H9 (cell line): ENCODE results near the gene CYSLTR2. TPM values are rescaled to one million over a fixed set of nuclear protein-coding genes. Genes with fewer than 3 reads are reported as not detected.

Experiments
- DNase-seq: peaks from one replicate; pipeline ENCODE4 v3.0.0-alpha.2; 2017
- H2AFZ ChIP-seq: one replicate; pipeline ENCODE4 v1.6.1; 2013; ENCODE audit warnings: mild to moderate bottlenecking, low read length, control low read depth, moderate library complexity
- H2AK5ac ChIP-seq: 2 replicates; pipeline ENCODE4 v1.6.1; 2013; ENCODE audit warnings: low read length, control low read depth, mixed read lengths; ENCODE audit not compliant: insufficient read length
- H2BK120ac ChIP-seq: one replicate; pipeline ENCODE4 v1.6.1; 2013; ENCODE audit warnings: low read depth, mild to moderate bottlenecking, low read length, control low read depth, inconsistent platforms; ENCODE audit not compliant: poor library complexity, severe bottlenecking
- H2BK12ac ChIP-seq: 2 replicates; pipeline ENCODE4 v1.6.1; 2013; ENCODE audit warnings: low read length, control low read depth, mixed read lengths, low read depth; ENCODE audit not compliant: insufficient read length
- H2BK15ac ChIP-seq: 2 replicates; pipeline ENCODE4 v1.6.1; 2013; ENCODE audit warnings: low read depth, low read length, control low read depth
- H2BK20ac ChIP-seq: one replicate; pipeline ENCODE4 v1.6.1; 2013; ENCODE audit warnings: low read depth, mild to moderate bottlenecking, low read length, control low read depth, inconsistent platforms; ENCODE audit not compliant: poor library complexity, severe bottlenecking
- H2BK5ac ChIP-seq: 2 replicates; pipeline ENCODE4 v1.6.1; 2013; ENCODE audit warnings: low read length, control low read depth, mixed read lengths; ENCODE audit not compliant: insufficient read length
- H3K14ac ChIP-seq: 2 replicates; pipeline ENCODE4 v1.6.1; 2013; ENCODE audit warnings: low read length, control low read depth; ENCODE audit not compliant: insufficient read depth
- H3K18ac ChIP-seq: 2 replicates; pipeline ENCODE4 v1.6.1; 2013; ENCODE audit warnings: low read depth, mild to moderate bottlenecking, mixed read lengths, low read length, control low read depth; ENCODE audit not compliant: insufficient read length
- H3K23ac ChIP-seq: 2 replicates; pipeline ENCODE4 v1.6.1; 2013; ENCODE audit warnings: low read length, control low read depth, mixed read lengths, low read depth; ENCODE audit not compliant: insufficient read length
- H3K23me2 ChIP-seq: 2 replicates; pipeline ENCODE4 v1.6.1; 2013; ENCODE audit warnings: low read depth, mild to moderate bottlenecking, mixed read lengths, low read length, control low read depth; ENCODE audit not compliant: insufficient read length, poor library complexity, severe bottlenecking
- H3K27ac ChIP-seq: 2 replicates; pipeline ENCODE4 v1.5.1; 2013; ENCODE audit warnings: low read length, control low read depth, mixed read lengths, low read depth; ENCODE audit not compliant: insufficient read length
- H3K27me3 ChIP-seq: 2 replicates; pipeline ENCODE4 v1.6.1; 2013; ENCODE audit warnings: low read length, control low read depth, inconsistent platforms; ENCODE audit not compliant: insufficient read depth
- H3K4ac ChIP-seq: 2 replicates; pipeline ENCODE4 v1.6.1; 2013; ENCODE audit warnings: low read depth, mild to moderate bottlenecking, control low read depth, inconsistent platforms, low read length, moderate library complexity
- H3K4me1 ChIP-seq: 2 replicates; pipeline ENCODE4 v1.6.1; 2013; ENCODE audit warnings: low read length, control low read depth, inconsistent platforms; ENCODE audit not compliant: insufficient read depth
- H3K4me2 ChIP-seq: 2 replicates; pipeline ENCODE4 v1.6.1; 2013; ENCODE audit warnings: low read length, control low read depth, mixed read lengths; ENCODE audit not compliant: insufficient read length, insufficient read depth
- H3K56ac ChIP-seq: 2 replicates; pipeline ENCODE4 v1.6.1; 2013; ENCODE audit warnings: low read depth, mild to moderate bottlenecking, mixed read lengths, low read length, control low read depth; ENCODE audit not compliant: insufficient read length
- H3K79me1 ChIP-seq: 2 replicates; pipeline ENCODE4 v1.6.1; 2013; ENCODE audit warnings: low read depth, mild to moderate bottlenecking, moderate library complexity, low read length, control low read depth, inconsistent platforms; ENCODE audit not compliant: insufficient read depth, poor library complexity, severe bottlenecking
- H3K79me2 ChIP-seq: 2 replicates; pipeline ENCODE4 v1.6.1; 2013; ENCODE audit warnings: low read length, control low read depth, inconsistent platforms; ENCODE audit not compliant: insufficient read depth
- H3K9ac ChIP-seq: 2 replicates; pipeline ENCODE4 v1.6.1; 2013; ENCODE audit warnings: low read length, control low read depth, mixed read lengths; ENCODE audit not compliant: insufficient read length; ENCODE audit errors: extremely low read depth
- H3K9me3 ChIP-seq: one replicate; pipeline ENCODE4 v1.6.1; 2013; ENCODE audit warnings: low read depth, low read length, inconsistent platforms; ENCODE audit not compliant: control insufficient read depth
- H3T11ph ChIP-seq: one replicate; pipeline ENCODE4 v1.6.1; 2013; ENCODE audit warnings: mild to moderate bottlenecking, low read length, control low read depth, inconsistent platforms
- H4K20me1 ChIP-seq: one replicate; pipeline ENCODE4 v1.6.1; 2013; ENCODE audit not compliant: control insufficient read depth, insufficient read length, insufficient read depth
- H4K5ac ChIP-seq: 2 replicates; pipeline ENCODE4 v1.6.1; 2013; ENCODE audit warnings: low read depth, mild to moderate bottlenecking, mixed read lengths, low read length, control low read depth; ENCODE audit not compliant: insufficient read length
- H4K8ac ChIP-seq: replicated peaks from 2 replicates; pipeline ENCODE4 v1.6.1; 2013; ENCODE audit warnings: low read length, control low read depth, mixed read lengths, low read depth; ENCODE audit not compliant: insufficient read length
- H4K91ac ChIP-seq: 2 replicates; pipeline ENCODE4 v1.6.1; 2013; ENCODE audit warnings: low read depth, mild to moderate bottlenecking, moderate library complexity, mixed read lengths, low read length, control low read depth; ENCODE audit not compliant: insufficient read length
- H3K27ac Mint-ChIP-seq, 3 experiments: 2 replicates in 2 of 3; 3 replicates in 1 of 3; pipeline ENCODE4 v1.8.0; 2020 to 2021; ENCODE audit warnings: mixed read lengths in 3 of 3, mild to moderate bottlenecking in 1 of 3, moderate library complexity in 1 of 3
- H3K27me3 Mint-ChIP-seq: 2 replicates; pipeline ENCODE4 v1.8.0; 2021; ENCODE audit warnings: low read depth, mild to moderate bottlenecking, moderate library complexity, mixed read lengths
- H3K36me3 Mint-ChIP-seq, 3 experiments: 2 replicates in 2 of 3; 3 replicates in 1 of 3; pipeline ENCODE4 v1.8.0; 2020 to 2021; ENCODE audit warnings: low read depth in 3 of 3, mixed read lengths in 3 of 3; ENCODE audit not compliant: insufficient read depth in 1 of 3
- H3K4me1 Mint-ChIP-seq, 2 experiments: 2 replicates each; pipeline ENCODE4 v1.8.0; 2020; ENCODE audit warnings: mixed read lengths in 2 of 2
- H3K4me3 Mint-ChIP-seq, 2 experiments: 2 replicates in 1 of 2; 3 replicates in 1 of 2; pipeline ENCODE4 v1.8.0; 2020 to 2021; ENCODE audit warnings: mild to moderate bottlenecking in 2 of 2, mixed read lengths in 2 of 2, moderate library complexity in 1 of 2
- H3K9me3 Mint-ChIP-seq, 2 experiments: 2 replicates in 1 of 2; 3 replicates in 1 of 2; pipeline ENCODE4 v1.8.0; 2020; ENCODE audit warnings: mild to moderate bottlenecking in 2 of 2, mixed read lengths in 2 of 2, moderate library complexity in 1 of 2
- CTCF ChIP-seq: fragments of 200-600 bp; sonication (generic); conservative IDR thresholded peaks from 3 replicates; pipeline ENCODE4 v1.8.0; 2021; ENCODE audit warnings: antibody characterized with exemption, mild to moderate bottlenecking
- WGBS: extraction: QIAGEN DNeasy Blood & Tissue Kit; methylation state at CpG from one replicate; pipeline ENCODE4 v1.1.7; 2013; ENCODE audit warnings: missing lambda C conversion rate, low lambda C conversion rate, mixed read lengths; ENCODE audit not compliant: insufficient read length; ENCODE audit errors: extremely low coverage; 5-methylcytosine and 5-hydroxymethylcytosine counted together
- total RNA-seq: library from RNA; stranded (reverse); gene quantifications from 2 replicates; pipeline ENCODE4 v1.2.1, GENCODE V29; 2021

CYSLTR2 gene
- total RNA-seq, 1 experiment from 2014 or later, result not detected

- H3K9me3 ChIP-seq, result no peaks in the 10 kb centered on the region
- DNase-seq, result no peak
- H3K56ac ChIP-seq, result no peak overlapping the region
- Mint-ChIP-seq H3K4me1 (no peaks in the 10 kb centered on the region), H3K36me3 (no peaks in the 10 kb centered on the region), H3K27me3 (no peaks in the 10 kb centered on the region), H3K4me3 (no peak overlapping the region), H3K27ac (no peak overlapping the region), H3K9me3 (no peaks in the 10 kb centered on the region)
- H2BK15ac ChIP-seq, result no peak overlapping the region
- no peak overlapping the region for H2BK120ac ChIP-seq
- H3T11ph ChIP-seq, result no peak overlapping the region
- H3K4me2 ChIP-seq, result no peak overlapping the region
- H2BK12ac ChIP-seq, result no peak overlapping the region
- H4K5ac ChIP-seq, result no peak overlapping the region
- no peaks in the 10 kb centered on the region for H3K4me1 ChIP-seq
- H3K14ac ChIP-seq, result no peak overlapping the region
- H4K20me1 ChIP-seq, result no peaks in the 10 kb centered on the region
- no peak overlapping the region for H2AK5ac ChIP-seq
- H3K23me2 ChIP-seq, result no peaks in the 10 kb centered on the region
- no peak overlapping the region for H4K8ac ChIP-seq
- H2AFZ ChIP-seq, result no peak overlapping the region
- H3K9ac ChIP-seq, result no peak overlapping the region
- H2BK20ac ChIP-seq, result no peak overlapping the region
- no peak overlapping the region for H3K23ac ChIP-seq
- H3K79me2 ChIP-seq, result no peaks in the 10 kb centered on the region
- H2BK5ac ChIP-seq, result no peak overlapping the region
- no peak overlapping the region for H3K27ac ChIP-seq
- H3K27me3 ChIP-seq, result no peaks in the 10 kb centered on the region
- no peak overlapping the region for H3K18ac ChIP-seq
- no peak; the same call in 2 of the 3 replicates for TF ChIP-seq CTCF
- no peak overlapping the region for H3K4ac ChIP-seq
- H4K91ac ChIP-seq, result no peak overlapping the region
- no CpG with 5 or more reads among the region's 2 CpGs for whole genome bisulfite sequencing
- H3K79me1 ChIP-seq, result no peaks in the 10 kb centered on the region
Measured at GRCh38 chr13:48647625-48648024, 6.1 kb upstream of the CYSLTR2 start.
